ENCODE results near the gene PPM1G.

The PPM1G gene

DNA sequence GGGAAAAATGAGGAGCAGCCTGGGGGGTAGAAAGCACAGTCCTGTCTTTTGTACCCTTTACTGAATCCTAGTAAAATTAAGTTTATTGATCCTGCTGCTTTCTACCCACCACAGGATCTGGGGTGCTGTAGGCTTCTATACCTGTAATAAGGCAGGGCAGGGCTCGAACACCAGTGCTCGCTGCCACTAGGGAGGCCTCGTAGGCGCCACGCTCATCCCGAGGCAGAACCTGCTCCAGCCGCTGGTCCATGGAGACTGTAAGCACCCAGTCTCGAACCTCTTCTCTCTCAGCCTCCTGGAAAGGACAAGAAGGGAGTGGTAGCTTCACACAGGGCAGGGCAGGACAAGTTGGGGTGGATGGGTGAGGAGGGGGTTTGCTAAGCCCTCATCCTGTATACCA, 35.8 kb upstream of the PPM1G start:
- TF ChIP-seq, protein P1, sequence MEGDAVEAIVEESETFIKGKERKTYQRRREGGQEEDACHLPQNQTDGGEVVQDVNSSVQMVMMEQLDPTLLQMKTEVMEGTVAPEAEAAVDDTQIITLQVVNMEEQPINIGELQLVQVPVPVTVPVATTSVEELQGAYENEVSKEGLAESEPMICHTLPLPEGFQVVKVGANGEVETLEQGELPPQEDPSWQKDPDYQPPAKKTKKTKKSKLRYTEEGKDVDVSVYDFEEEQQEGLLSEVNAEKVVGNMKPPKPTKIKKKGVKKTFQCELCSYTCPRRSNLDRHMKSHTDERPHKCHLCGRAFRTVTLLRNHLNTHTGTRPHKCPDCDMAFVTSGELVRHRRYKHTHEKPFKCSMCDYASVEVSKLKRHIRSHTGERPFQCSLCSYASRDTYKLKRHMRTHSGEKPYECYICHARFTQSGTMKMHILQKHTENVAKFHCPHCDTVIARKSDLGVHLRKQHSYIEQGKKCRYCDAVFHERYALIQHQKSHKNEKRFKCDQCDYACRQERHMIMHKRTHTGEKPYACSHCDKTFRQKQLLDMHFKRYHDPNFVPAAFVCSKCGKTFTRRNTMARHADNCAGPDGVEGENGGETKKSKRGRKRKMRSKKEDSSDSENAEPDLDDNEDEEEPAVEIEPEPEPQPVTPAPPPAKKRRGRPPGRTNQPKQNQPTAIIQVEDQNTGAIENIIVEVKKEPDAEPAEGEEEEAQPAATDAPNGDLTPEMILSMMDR (IDR thresholded peaks at IDR 0.05; ENCODE audit: insufficient read depth, missing control alignments) = no peak
- no peak for FAIRE-seq

DNA sequence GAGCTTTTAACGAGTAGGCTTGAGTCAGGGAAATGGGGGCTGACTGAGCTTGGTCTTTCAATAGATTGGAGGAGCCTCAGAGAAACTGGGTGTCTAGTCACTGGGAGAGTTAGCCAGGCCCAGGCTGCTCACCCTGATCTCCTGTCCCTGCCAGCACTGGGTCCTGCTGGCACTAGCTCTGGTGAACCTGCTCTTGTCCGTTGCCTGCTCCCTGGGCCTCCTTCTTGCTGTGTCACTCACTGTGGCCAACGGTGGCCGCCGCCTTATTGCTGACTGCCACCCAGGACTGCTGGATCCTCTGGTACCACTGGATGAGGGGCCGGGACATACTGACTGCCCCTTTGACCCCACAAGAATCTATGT, 33.5 kb upstream of the PPM1G start:
- DNase-seq (ENCODE audit: insufficient read length, low spot score) = no peak
- FAIRE-seq = no peak
- TF ChIP-seq, protein P1 (IDR thresholded peaks at IDR 0.05; ENCODE audit: insufficient read depth, missing control alignments) = no peak

More for the DNA sequence above, 35.8 kb upstream of the PPM1G start:
- DNase-seq (ENCODE audit: insufficient read length, low spot score) = no peak

DNA sequence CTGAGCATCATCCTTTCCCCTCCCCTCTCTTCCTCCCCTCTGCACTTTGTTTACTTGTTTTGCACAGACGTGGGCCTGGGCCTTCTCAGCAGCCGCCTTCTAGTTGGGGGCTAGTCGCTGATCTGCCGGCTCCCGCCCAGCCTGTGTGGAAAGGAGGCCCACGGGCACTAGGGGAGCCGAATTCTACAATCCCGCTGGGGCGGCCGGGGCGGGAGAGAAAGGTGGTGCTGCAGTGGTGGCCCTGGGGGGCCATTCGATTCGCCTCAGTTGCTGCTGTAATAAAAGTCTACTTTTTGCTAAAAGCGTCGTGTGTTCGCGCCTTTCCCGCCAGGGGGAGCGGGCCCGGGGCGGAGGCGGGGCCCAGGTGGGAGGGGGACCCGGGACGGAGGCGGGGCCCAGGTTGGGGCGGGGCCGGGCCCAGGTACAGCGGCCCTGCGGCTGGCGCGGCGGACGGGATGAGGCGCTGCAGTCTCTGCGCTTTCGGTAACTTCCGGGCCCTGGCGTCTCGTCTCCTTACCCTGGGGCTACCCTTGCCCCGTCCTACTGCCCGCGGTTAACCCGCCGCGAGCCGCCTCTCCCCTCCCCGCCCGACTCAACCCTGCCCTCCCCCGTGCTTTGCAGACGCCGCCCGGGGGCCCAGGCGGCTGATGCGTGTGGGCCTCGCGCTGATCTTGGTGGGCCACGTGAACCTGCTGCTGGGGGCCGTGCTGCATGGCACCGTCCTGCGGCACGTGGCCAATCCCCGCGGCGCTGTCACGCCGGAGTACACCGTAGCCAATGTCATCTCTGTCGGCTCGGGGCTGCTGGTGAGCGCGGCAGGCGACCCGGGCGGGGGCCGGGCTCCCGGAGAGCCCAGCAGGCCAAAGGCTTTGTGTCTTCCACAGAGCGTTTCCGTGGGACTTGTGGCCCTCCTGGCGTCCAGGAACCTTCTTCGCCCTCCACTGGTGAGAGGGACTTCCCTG, 32.8 kb upstream of the PPM1G start, which contains the start of gene KRTCAP3:
Gene KRTCAP3 (plus strand): TSS at position 424 of the 962 bp plus-strand sequence. CDS start 32 bp downstream, at position 456.
- DNase-seq (ENCODE audit: insufficient read length, low spot score) = no peak
- TF ChIP-seq, protein P1 (IDR thresholded peaks at IDR 0.05; ENCODE audit: insufficient read depth, missing control alignments) = no peak
- no peak for FAIRE-seq

DNA sequence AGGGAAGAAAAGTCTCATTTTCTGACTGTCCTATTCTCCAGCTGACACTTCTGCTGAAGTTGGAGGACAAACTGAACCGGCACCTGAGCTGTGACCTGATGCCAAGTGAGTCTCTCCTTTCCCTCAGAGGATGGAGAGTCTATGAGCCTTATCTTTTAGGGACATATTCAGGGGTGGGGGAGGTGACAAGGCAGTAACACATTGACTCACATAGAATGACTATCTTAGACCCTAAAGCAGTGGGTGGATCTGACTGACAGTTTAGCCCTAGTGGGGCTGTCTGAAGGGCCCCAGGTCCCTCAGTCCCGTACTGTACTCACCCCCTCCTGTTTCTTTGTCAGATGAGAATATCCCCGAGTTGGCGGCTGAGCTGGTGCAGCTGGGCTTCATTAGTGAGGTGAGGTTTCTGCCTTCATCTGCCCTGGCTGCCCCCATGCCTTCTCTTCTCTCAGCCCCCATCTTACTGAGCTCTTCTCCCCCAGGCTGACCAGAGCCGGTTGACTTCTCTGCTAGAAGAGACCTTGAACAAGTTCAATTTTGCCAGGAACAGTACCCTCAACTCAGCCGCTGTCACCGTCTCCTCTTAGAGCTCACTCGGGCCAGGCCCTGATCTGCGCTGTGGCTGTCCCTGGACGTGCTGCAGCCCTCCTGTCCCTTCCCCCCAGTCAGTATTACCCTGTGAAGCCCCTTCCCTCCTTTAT, 32.0 kb upstream of the PPM1G start:
- FAIRE-seq = no peak
- TF ChIP-seq, protein P1 (IDR thresholded peaks at IDR 0.05; ENCODE audit: insufficient read depth, missing control alignments) = no peak
- DNase-seq (ENCODE audit: insufficient read length, low spot score) = no peak

DNA sequence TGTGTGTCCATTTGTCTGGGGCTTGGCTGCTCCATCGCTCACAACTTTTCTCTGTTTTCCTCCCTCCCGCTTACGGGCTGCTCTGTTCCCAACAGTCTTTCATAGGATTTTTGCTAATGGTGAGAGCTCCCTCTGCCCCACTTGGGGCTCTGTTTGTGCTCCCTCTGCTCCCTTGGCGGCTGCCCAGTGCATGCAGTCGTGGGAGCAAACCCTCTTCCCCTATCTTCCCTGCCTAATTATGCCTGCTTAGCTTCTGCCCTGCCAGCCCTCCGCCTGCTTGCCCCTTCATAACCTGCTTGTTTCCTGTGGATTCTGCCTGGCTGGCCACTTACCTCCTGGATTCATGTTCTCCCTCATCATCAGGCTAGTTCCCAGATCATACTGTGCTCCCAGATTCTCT, 26.2 kb upstream of the PPM1G start:
- TF ChIP-seq, protein P1 (IDR thresholded peaks at IDR 0.05; ENCODE audit: insufficient read depth, missing control alignments) = no peak
- FAIRE-seq = no peak
- DNase-seq (ENCODE audit: insufficient read length, low spot score) = no peak

DNA sequence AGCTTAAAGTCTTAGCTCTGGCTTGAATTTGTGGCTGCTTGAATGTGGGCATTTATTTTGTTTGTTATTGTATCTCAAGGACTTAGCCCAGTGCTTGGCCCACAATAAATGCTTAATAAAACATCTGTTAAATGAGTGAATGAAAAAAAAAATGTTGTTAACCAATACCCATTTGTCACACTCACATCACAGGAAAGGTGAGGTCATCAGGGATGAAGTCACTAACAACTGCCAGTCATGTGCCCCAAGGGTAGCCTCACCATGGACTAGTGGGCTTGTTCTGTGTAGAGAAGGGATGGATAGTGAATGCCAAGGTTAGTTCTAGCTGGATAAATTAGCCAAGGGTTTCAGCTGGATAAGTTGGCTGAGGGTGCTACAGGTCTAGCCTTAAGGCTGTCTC, 22.0 kb upstream of the PPM1G start:
- FAIRE-seq = no peak
- DNase-seq (ENCODE audit: insufficient read length, low spot score) = no peak
- TF ChIP-seq, protein P1 (IDR thresholded peaks at IDR 0.05; ENCODE audit: insufficient read depth, missing control alignments) = no peak

Data from D721Med (cell line).